T-helper 1 cell (primary cell): ENCODE data around the gene DOHH.
"Not testable (repeated sequence)": the region's sequence is repeated elsewhere in the genome, so short reads cannot be mapped to it uniquely, and the experiment has no call there.

Experiments
- DNase-seq, 5 donors: peaks; one replicate each; pipeline ENCODE4 v3.0.0-alpha.2; 2012 to 2020

DOHH gene

GRCh38 chr19:3457528-3458228, 42.8 kb downstream of the DOHH start:
- DNase-seq = no peak

GRCh38 chr19:3456925-3457527, 43.4 kb downstream of the DOHH start:
- DNase-seq = no peak

GRCh38 chr19:3455960-3456601, 44.4 kb downstream of the DOHH start:
- DNase-seq = no peak

- no peak for DNase-seq
Measured at GRCh38 chr19:3455393-3455955, 45.0 kb downstream of the DOHH start.

GRCh38 chr19:3454656-3455392, 45.6 kb downstream of the DOHH start:
- DNase-seq = no peak

GRCh38 chr19:3453840-3454239, 46.6 kb downstream of the DOHH start:
- DNase-seq = no peak

GRCh38 chr19:3452942-3453214, 47.6 kb downstream of the DOHH start:
- DNase-seq = not testable (repeated sequence)

- no peak for DNase-seq
Measured at GRCh38 chr19:3452171-3452941, 48.1 kb downstream of the DOHH start.

- DNase-seq = no peak
Measured at GRCh38 chr19:3451451-3451866, 49.0 kb downstream of the DOHH start.

- DNase-seq = no peak
Measured at GRCh38 chr19:3450796-3451411, 49.6 kb downstream of the DOHH start.

- DNase-seq = no peak
Measured at GRCh38 chr19:3448616-3449334, 51.7 kb downstream of the DOHH start.

- not testable (repeated sequence) for DNase-seq
Measured at GRCh38 chr19:3446657-3447056, 53.8 kb downstream of the DOHH start.

GRCh38 chr19:3444695-3445234, 55.7 kb downstream of the DOHH start:
- no peak for DNase-seq

GRCh38 chr19:3443840-3444694, 56.4 kb downstream of the DOHH start:
- no peak for DNase-seq

GRCh38 chr19:3442487-3443071, 57.9 kb downstream of the DOHH start:
- DNase-seq = no peak

- DNase-seq = no peak
Measured at GRCh38 chr19:3441986-3442329, 58.5 kb downstream of the DOHH start.

GRCh38 chr19:3441089-3441985, 59.1 kb downstream of the DOHH start:
- DNase-seq = no peak
